Subcutaneous adipose tissue (tissue), 4 donors: ENCODE results near the gene TMEM176B. TPM values are rescaled to one million over a fixed set of nuclear protein-coding genes. Genes with fewer than 3 reads are reported as not detected.

Experiments used
- total RNA-seq, 4 donors: library from RNA; depleted of rRNA; stranded (reverse); fragments of >200 nt; gene quantifications; one replicate each; pipeline ENCODE4 v1.1.0, GENCODE V29; 2016
- TF ChIP-seq, protein P1 (sequence below): fragments of 450-650 bp; IDR thresholded peaks from one replicate; pipeline ENCODE4 v1.5.1; 2016; ENCODE audit warnings: low read depth, mild to moderate bottlenecking, control low read depth, antibody characterized with exemption, moderate library complexity

The TMEM176B gene
- total RNA-seq, 4 donors from 2014 or later: 11.3 to 43.0 (median 26.0) TPM

DNA sequence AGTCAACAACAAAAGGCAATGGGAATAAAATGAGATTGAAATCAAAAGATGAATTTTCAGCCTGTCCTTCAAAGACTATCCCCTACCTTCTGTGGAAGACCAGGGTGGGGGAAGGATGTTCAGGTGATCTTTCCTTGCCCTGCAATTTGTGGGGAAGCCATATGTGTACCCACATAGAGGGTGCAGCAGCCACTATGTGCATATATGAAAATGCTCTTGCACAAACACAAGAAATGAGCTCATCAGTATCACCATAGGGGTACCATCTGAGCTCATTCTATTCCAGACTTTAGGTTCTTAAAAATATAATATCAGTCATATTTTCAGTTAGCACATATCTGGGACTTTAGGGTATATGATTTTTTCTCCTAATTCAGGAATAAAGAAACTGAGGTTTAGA, 45.2 kb downstream of the TMEM176B start:
- TF ChIP-seq, protein P1, sequence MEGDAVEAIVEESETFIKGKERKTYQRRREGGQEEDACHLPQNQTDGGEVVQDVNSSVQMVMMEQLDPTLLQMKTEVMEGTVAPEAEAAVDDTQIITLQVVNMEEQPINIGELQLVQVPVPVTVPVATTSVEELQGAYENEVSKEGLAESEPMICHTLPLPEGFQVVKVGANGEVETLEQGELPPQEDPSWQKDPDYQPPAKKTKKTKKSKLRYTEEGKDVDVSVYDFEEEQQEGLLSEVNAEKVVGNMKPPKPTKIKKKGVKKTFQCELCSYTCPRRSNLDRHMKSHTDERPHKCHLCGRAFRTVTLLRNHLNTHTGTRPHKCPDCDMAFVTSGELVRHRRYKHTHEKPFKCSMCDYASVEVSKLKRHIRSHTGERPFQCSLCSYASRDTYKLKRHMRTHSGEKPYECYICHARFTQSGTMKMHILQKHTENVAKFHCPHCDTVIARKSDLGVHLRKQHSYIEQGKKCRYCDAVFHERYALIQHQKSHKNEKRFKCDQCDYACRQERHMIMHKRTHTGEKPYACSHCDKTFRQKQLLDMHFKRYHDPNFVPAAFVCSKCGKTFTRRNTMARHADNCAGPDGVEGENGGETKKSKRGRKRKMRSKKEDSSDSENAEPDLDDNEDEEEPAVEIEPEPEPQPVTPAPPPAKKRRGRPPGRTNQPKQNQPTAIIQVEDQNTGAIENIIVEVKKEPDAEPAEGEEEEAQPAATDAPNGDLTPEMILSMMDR: no peak

DNA sequence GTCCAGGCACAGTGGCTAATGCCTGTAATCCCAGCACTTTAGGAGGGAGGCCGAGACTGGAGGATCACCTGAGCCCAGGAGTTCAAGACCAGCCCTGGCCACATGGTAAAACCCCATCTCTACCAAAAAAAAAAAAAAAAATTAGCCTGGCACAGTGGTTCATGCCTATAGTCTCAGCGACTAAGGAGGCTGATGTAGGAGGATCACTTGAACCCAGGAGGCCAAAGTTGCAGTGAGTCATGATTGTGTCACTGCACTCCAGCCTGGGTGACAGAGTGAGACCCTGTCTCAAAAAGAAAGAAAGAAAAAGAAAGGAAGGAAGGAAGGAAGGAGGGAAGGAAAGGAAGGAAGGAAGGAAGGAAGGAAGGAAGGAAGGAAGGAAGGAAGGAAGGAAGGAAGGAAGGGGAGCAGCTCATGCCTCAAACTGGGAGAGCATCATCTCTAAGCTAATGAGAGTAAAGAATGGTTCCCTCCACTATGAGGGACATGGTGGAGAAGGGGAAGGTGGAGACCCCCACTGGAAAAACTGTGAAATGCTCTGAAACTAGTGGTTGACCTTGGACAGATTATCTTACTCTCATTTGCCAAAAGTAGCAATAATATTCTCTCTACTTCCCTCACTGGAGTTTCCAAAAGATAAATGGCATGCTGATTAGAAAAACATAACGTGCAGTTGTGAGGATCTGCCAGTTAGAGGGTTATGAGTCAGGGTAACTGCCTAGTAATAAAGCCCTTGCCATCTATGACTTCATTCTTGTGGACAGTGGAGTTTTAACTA, 46.1 kb downstream of the TMEM176B start:
- TF ChIP-seq, protein P1: no peak

DNA sequence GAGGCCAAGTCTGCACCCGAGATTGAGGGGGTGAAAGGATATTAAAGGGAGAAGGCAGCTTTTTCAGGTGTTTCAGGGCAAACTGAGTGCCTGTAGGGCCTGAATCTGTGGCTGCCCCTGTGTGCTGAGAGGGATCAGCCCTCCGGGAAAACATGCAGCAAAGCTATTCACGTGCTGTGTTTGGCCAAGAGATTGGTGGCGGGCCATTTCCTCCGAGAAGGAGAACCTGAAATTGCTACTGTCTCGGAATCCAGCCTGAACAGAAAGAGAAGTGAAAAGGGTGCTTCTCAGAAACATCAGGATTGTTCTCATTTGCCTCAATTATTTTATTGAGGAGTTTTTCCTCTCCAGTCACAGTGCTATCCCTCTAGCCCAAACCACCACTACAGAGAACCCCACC, 46.9 kb downstream of the TMEM176B start:
- TF ChIP-seq, protein P1: no peak

DNA sequence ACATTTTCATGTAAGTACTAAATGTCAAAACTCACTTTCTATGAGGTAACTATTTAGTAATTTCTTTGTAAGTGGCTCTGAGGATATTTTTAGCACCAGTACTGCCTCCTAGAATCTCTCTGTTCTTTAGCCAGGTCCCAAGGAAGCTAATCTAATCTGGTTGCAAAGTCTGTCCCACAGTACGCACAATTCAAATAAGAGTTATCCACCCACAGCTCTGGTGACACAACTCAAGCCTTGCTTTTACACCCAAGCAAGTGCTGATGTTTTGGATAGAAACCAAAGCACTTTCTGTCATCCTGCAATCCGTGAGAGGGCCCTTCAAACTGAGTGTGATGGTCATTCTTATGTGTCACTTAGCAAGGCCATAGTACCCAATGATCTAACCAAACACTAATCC, 48.5 kb downstream of the TMEM176B start:
- TF ChIP-seq, protein P1: no peak

DNA sequence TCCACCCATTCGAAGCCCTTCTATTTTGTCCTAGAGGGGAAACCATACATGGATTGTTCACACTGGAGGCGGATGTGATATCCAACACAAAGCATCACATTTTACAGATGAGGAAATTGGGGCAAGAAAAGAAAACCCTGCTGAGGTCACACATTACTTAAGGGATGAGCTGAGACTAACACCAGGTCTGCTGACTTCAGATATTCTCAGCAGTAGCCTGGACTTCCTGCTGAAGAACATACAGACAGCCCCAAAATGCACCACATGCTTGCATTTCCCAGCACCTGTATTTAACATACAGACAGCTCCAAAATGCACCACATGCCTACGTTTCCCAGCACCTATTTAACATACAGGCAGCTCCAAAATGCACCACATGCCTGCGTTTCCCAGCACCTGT, 51.8 kb downstream of the TMEM176B start:
- TF ChIP-seq, protein P1: no peak

DNA sequence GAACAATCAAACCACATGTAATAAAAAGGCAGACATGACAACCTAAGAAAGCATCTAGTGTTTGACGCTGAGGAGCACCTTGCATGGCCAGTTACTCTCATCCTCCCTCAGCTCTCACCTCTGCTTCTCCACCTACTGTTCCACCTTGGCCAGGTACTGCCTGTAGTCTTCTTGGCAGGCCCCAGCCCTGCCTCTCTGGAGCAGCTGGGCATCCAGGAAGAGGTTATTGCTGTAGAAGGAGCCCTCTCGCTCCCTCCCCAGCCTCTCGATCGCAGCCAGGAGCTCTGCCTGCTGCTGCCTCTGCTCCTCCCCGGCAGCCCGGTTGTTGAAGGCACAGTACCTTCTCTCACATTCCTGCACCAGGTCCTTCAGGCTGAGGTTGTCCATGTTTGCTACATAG, 53.2 kb downstream of the TMEM176B start:
- TF ChIP-seq, protein P1: no peak

DNA sequence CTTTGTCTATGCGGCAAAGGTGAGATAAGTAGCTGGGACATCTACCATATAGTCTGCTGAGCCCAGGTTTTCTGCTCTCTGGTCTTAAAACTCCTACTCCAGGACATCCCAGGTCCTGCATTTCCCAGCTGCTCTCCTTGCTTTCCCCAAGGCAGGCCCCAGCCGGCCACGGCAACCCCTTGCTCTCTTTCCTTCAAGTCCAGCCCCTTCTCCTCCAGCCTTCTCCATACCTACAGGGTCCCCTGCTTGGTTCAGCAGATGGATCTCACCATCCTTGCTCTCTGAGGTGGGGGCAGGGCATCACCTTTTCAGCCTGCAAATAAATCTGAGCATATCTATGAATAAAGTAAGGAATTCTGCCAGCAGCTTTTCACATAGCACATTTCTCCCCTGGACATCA, 54.3 kb downstream of the TMEM176B start:
- TF ChIP-seq, protein P1: no peak
